ENCODE measurements around the gene BEGAIN.

GRCh38 chr14:100628225-100628624 is 41.0 kb upstream of the BEGAIN start:
- TF ChIP-seq CTCF (IDR thresholded peaks at IDR 0.05) = no peak
- no peak for TF ChIP-seq POLR2A (IDR thresholded peaks at IDR 0.05)

Data from adrenal gland (tissue), 5 donors.